SK-N-SH (cell line): ENCODE results near the gene DYRK2. TPM values are rescaled to one million over a fixed set of nuclear protein-coding genes. Genes with fewer than 3 reads are reported as not detected.

ENCODE experiments used
- CTCF ChIA-PET: fragments of 300-600, 350-600 bp; formaldehyde crosslinking; extraction: SDS; loops from one replicate; lab custom pipeline; 2021; lab: Yijun Ruan, JAX
- POLR2A ChIA-PET: fragments of 350-600 bp; sonication (Branson Sonifier 250); formaldehyde crosslinking; extraction: SDS; loops from one replicate; lab custom pipeline; 2020; ENCODE audit warnings: antibody characterized with exemption, inconsistent platforms; lab: Yijun Ruan, JAX
- DNase-seq: peaks from one replicate; pipeline ENCODE4 v3.0.0; 2012
- H2AFZ ChIP-seq: fragments of 200-600 bp; sonication (generic); 2 replicates; pipeline ENCODE4 v1.8.1; 2016; ENCODE audit warnings: antibody characterized with exemption, mild to moderate bottlenecking, low read depth
- H3F3A ChIP-seq: fragments of 200-600 bp; sonication (generic); replicated peaks from 2 replicates; pipeline ENCODE3; 2016; ENCODE audit warnings: antibody characterized with exemption, mild to moderate bottlenecking; ENCODE audit not compliant: insufficient read depth
- H3K27ac ChIP-seq, 2 experiments: fragments of 200-500 bp in 1 of 2; fragments of 200-600 bp in 1 of 2; sonication (Bioruptor generic) in 1 of 2; sonication (generic), shearing (Covaris generic) in 1 of 2; 2 replicates each; pipeline versions ENCODE4 v1.5.1 to v1.6.1; 2014 to 2016; ENCODE audit warnings: low read depth in 2 of 2, inconsistent platforms in 1 of 2, low read length in 1 of 2, mild to moderate bottlenecking in 1 of 2, mixed read lengths in 1 of 2
- H3K27me3 ChIP-seq: fragments of 200-600 bp; sonication (generic), shearing (Covaris generic); 2 replicates; pipeline ENCODE4 v1.6.1; 2016; ENCODE audit warnings: mixed run types; ENCODE audit not compliant: insufficient read depth
- H3K36me3 ChIP-seq, 2 experiments: fragments of 200-500 bp in 1 of 2; fragments of 200-600 bp in 1 of 2; sonication (Bioruptor generic) in 1 of 2; sonication (generic) in 1 of 2; replicated peaks in 1 of 2; 2 replicates each; pipeline versions ENCODE3 to v1.5.1; 2014 to 2016; ENCODE audit warnings: low read length in 1 of 2, mild to moderate bottlenecking in 1 of 2; ENCODE audit not compliant: insufficient read depth in 2 of 2, control insufficient read depth in 1 of 2
- H3K4me1 ChIP-seq, 2 experiments: fragments of 200-500 bp in 1 of 2; fragments of 200-600 bp in 1 of 2; sonication (Bioruptor generic) in 1 of 2; sonication (generic), shearing (Covaris generic) in 1 of 2; 2 replicates each; pipeline versions ENCODE4 v1.5.1 to v1.6.1; 2014 to 2016; ENCODE audit warnings: low read depth in 1 of 2, low read length in 1 of 2, mixed run types in 1 of 2; ENCODE audit not compliant: insufficient read depth in 2 of 2, control insufficient read depth in 1 of 2
- H3K4me2 ChIP-seq: fragments of 200-600 bp; sonication (generic), shearing (Covaris generic); 2 replicates; pipeline ENCODE4 v1.6.1; 2017; ENCODE audit warnings: mixed run types
- H3K4me3 ChIP-seq, 2 experiments: fragments of 200-500 bp in 1 of 2; fragments of 200-600 bp in 1 of 2; sonication (Bioruptor generic) in 1 of 2; sonication (generic), shearing (Covaris generic) in 1 of 2; 2 replicates each; pipeline versions ENCODE4 v1.5.1 to v1.8.1; 2014 to 2016; ENCODE audit warnings: low read depth in 2 of 2, inconsistent platforms in 1 of 2, low read length in 1 of 2, mild to moderate bottlenecking in 1 of 2, mixed read lengths in 1 of 2, moderate library complexity in 1 of 2
- H3K79me2 ChIP-seq: fragments of 200-600 bp; sonication (generic); 2 replicates; pipeline ENCODE4 v1.8.1; 2017; ENCODE audit warnings: mild to moderate bottlenecking; ENCODE audit not compliant: insufficient read depth
- H3K9ac ChIP-seq: fragments of 200-600 bp; sonication (generic); 2 replicates; pipeline ENCODE4 v1.6.1; 2017; ENCODE audit warnings: mixed run types
- H3K9me2 ChIP-seq: fragments of 200-600 bp; sonication (generic); 2 replicates; pipeline ENCODE4 v1.6.1; 2017; ENCODE audit warnings: mixed run types
- H3K9me3 ChIP-seq: fragments of 200-600 bp; sonication (generic); 2 replicates; pipeline ENCODE4 v1.6.1; 2017; ENCODE audit warnings: mixed run types, mild to moderate bottlenecking, moderate library complexity
- H4K20me1 ChIP-seq: fragments of 200-600 bp; sonication (generic); 2 replicates; pipeline ENCODE4 v1.6.1; 2017; ENCODE audit warnings: mild to moderate bottlenecking, mixed run types; ENCODE audit not compliant: insufficient read depth
- EZH2phosphoT487 ChIP-seq: fragments of 200-600 bp; sonication (generic); IDR thresholded peaks from 2 replicates; pipeline ENCODE4 v1.6.1; 2017; ENCODE audit warnings: low read depth, mixed run types, mild to moderate bottlenecking, antibody characterized with exemption, moderate library complexity, borderline replicate concordance
- GABPA ChIP-seq: IDR thresholded peaks from 2 replicates; pipeline ENCODE4 v1.4.0; 2012; ENCODE audit warnings: low read depth, mild to moderate bottlenecking
- NFIC ChIP-seq: IDR thresholded peaks from 2 replicates; pipeline ENCODE4 v1.4.0; 2012; ENCODE audit warnings: borderline replicate concordance
- NRF1 ChIP-seq: IDR thresholded peaks from 2 replicates; pipeline ENCODE4 v1.6.1; 2012; ENCODE audit warnings: low read depth, mild to moderate bottlenecking, low read length
- POLR2AphosphoS5 ChIP-seq: IDR thresholded peaks from 2 replicates; pipeline ENCODE4 v1.6.1; 2012; ENCODE audit warnings: low read depth, low read length
- RCOR1 ChIP-seq: fragments of 150-350 bp; IDR thresholded peaks from 2 replicates; pipeline ENCODE4 v1.6.1; 2017; ENCODE audit warnings: antibody characterized with exemption, low read length
- RXRA ChIP-seq: IDR thresholded peaks from 2 replicates; pipeline ENCODE4 v1.4.0; 2012; ENCODE audit warnings: low read depth, mild to moderate bottlenecking, borderline replicate concordance
- WGBS: methylation state at CpG from one replicate; pipeline ENCODE4 v1.1.6; 2017; ENCODE audit warnings: low lambda C conversion rate; 5-methylcytosine and 5-hydroxymethylcytosine counted together
- polyA plus RNA-seq, 3 experiments: library from polyadenylated mRNA; depleted of rRNA; stranded (reverse); fragments of >200 nt; gene quantifications; 2 replicates each; pipeline ENCODE4 v1.2.3, GENCODE V29; 2012
- TF ChIP-seq, protein P1 (sequence below): IDR thresholded peaks from 2 replicates; pipeline ENCODE4 v1.4.0; 2012; ENCODE audit warnings: low read depth, borderline replicate concordance
- TF ChIP-seq, protein P2 (sequence below): fragments of 150-350 bp; IDR thresholded peaks from 2 replicates; pipeline ENCODE4 v1.6.1; 2016; ENCODE audit warnings: mild to moderate bottlenecking, low read depth, low read length
- TF ChIP-seq, protein P3 (sequence below): IDR thresholded peaks from 2 replicates; pipeline ENCODE4 v1.6.1; 2012; ENCODE audit warnings: mild to moderate bottlenecking, low read depth, low read length, moderate library complexity

Gene DYRK2
- polyA plus RNA-seq, 1 of the 3 experiments (the other 2 are of a cell fraction) = 48.8 TPM

DNA sequence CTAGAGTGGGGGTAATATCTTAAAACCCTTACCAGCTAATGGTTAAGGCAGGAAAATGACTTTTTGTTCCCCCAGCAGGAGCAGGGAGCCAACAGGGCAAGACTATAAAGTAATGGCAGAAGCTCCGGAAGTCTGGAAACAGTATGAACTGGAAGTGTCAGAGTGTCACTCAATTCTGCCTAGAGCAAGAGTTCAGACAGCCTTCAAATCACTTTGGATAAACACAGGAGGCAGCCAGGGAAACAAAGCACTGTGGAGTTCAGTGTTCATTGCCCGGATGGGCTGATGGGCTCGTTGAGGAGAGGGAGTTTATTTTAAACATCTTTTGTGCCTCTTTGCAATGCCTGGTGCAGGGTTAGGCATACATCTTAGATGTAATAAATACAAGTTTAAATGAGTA lies 16.5 kb upstream of the DYRK2 start:
- ChIA-PET POLR2A (no interaction called here), CTCF (no interaction called here)
- Histone ChIP-seq H3K27me3 (no peaks in the 10 kb centered on the region), H3K79me2 (no peaks in the 10 kb centered on the region), H3F3A (no peaks in the 10 kb centered on the region), H3K4me2 (no peak overlapping the region), H3K36me3 (no peaks in the 10 kb centered on the region), H3K9ac (no peak overlapping the region), H3K4me1 (peaks cover 0 to 2% of the 10 kb centered on the region in 2 experiments; a peak in 1 of 4 replicates), H4K20me1 (no peaks in the 10 kb centered on the region), H3K9me3 (no peaks in the 10 kb centered on the region), H3K27ac (no peak overlapping the region), H3K9me2 (no peaks in the 10 kb centered on the region), H3K4me3 (no peak overlapping the region), H2AFZ (no peak overlapping the region)
- no peak for DNase-seq
- no peak for TF ChIP-seq NRF1
- TF ChIP-seq RXRA = no peak
- TF ChIP-seq RCOR1 = no peak
- 79% methylated on average over 3 of the region's 3 CpGs for WGBS

DNA sequence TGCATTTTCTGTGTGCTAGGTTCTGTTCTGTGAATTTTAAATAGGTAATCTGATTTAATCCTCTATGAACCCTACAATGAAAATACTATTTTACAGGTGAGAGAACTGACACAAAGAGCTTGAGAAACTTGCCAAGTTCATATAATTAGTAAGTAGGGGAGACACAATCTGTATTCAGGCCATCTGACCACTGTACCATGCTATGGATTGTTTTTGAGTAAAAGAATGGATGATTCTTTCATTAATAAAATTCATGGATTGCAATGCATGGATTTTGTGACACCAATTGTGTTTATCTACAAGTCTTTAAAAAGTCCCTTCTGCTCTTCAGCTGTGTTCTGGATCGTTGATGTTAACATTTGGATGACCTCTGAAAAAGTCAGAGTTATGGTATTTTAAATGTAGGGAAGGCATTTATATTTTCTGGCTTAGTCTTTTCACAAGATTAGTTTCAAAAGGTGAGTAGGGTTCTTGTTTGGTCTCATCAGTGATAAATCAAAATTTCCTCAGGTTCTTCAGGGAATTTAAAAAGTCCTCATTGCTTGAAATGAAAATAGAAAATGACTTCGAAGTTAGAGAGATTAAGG lies 15.4 kb upstream of the DYRK2 start:
- Histone ChIP-seq H3K27ac (no peak overlapping the region), H3F3A (no peaks in the 10 kb centered on the region), H3K4me2 (no peak overlapping the region)
- 66% methylated on average over 2 of the region's 2 CpGs for WGBS
- DNase-seq = no peak
- TF ChIP-seq, protein P1, sequence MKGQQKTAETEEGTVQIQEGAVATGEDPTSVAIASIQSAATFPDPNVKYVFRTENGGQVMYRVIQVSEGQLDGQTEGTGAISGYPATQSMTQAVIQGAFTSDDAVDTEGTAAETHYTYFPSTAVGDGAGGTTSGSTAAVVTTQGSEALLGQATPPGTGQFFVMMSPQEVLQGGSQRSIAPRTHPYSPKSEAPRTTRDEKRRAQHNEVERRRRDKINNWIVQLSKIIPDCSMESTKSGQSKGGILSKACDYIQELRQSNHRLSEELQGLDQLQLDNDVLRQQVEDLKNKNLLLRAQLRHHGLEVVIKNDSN = no peak
- no peak for TF ChIP-seq GABPA
- no peak for TF ChIP-seq POLR2AphosphoS5
- TF ChIP-seq, protein P2, sequence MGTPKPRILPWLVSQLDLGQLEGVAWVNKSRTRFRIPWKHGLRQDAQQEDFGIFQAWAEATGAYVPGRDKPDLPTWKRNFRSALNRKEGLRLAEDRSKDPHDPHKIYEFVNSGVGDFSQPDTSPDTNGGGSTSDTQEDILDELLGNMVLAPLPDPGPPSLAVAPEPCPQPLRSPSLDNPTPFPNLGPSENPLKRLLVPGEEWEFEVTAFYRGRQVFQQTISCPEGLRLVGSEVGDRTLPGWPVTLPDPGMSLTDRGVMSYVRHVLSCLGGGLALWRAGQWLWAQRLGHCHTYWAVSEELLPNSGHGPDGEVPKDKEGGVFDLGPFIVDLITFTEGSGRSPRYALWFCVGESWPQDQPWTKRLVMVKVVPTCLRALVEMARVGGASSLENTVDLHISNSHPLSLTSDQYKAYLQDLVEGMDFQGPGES = no peak
- TF ChIP-seq NFIC = no peak
- TF ChIP-seq RXRA = no peak
- TF ChIP-seq, protein P3, sequence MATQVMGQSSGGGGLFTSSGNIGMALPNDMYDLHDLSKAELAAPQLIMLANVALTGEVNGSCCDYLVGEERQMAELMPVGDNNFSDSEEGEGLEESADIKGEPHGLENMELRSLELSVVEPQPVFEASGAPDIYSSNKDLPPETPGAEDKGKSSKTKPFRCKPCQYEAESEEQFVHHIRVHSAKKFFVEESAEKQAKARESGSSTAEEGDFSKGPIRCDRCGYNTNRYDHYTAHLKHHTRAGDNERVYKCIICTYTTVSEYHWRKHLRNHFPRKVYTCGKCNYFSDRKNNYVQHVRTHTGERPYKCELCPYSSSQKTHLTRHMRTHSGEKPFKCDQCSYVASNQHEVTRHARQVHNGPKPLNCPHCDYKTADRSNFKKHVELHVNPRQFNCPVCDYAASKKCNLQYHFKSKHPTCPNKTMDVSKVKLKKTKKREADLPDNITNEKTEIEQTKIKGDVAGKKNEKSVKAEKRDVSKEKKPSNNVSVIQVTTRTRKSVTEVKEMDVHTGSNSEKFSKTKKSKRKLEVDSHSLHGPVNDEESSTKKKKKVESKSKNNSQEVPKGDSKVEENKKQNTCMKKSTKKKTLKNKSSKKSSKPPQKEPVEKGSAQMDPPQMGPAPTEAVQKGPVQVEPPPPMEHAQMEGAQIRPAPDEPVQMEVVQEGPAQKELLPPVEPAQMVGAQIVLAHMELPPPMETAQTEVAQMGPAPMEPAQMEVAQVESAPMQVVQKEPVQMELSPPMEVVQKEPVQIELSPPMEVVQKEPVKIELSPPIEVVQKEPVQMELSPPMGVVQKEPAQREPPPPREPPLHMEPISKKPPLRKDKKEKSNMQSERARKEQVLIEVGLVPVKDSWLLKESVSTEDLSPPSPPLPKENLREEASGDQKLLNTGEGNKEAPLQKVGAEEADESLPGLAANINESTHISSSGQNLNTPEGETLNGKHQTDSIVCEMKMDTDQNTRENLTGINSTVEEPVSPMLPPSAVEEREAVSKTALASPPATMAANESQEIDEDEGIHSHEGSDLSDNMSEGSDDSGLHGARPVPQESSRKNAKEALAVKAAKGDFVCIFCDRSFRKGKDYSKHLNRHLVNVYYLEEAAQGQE = no peak
- TF ChIP-seq EZH2phosphoT487 = no peak
- TF ChIP-seq, all 33 proteins: peak for 0
- no peaks in the 10 kb centered on the region for H3K79me2 ChIP-seq
- ChIA-PET CTCF (no interaction called here), POLR2A (no interaction called here)
- no peaks in the 10 kb centered on the region for H3K9me3 ChIP-seq
- no peak overlapping the region for H3K9ac ChIP-seq
- no peaks in the 10 kb centered on the region for H3K36me3 ChIP-seq
- no peaks in the 10 kb centered on the region for H3K9me2 ChIP-seq
- H2AFZ ChIP-seq = no peak overlapping the region
- H3K4me3 ChIP-seq = no peak overlapping the region
- H3K4me1 ChIP-seq = peaks cover 0 to 2% of the 10 kb centered on the region in 2 experiments; a peak in 1 of 4 replicates
- H3K27me3 ChIP-seq = no peaks in the 10 kb centered on the region
- no peaks in the 10 kb centered on the region for H4K20me1 ChIP-seq
